GM10266 (cell line): ENCODE results near the gene TRAK1.

Source experiments
- DNase-seq: peaks from one replicate; pipeline ENCODE4 v3.0.0; 2012; ENCODE audit errors: extremely low spot score
- CTCF ChIP-seq: IDR thresholded peaks from 2 replicates; pipeline ENCODE4 v1.5.1; 2012; ENCODE audit warnings: mild to moderate bottlenecking, low read depth; ENCODE audit not compliant: control insufficient read depth, insufficient read depth; ENCODE audit errors: missing control alignments

Gene TRAK1

DNA sequence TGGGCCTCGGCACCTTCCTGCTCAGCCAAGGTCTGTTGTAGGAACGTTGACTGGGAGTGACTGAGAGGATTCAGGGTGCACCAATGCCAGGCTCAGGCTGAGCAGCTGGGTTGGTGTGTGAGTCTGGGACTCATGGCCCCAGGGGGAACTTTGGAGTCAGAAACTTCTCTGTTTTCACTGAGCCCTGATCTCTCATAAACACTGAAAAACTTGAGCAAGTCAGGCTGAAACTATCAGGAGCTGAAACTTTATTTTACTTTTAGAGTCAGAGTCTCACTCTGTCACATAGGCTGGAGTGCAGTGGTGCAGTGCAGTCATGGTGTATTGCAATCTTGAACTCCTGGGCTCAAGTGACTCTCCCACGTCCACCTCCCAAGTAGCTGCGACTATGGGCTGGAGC lies 3.0 kb downstream of the TRAK1 start:
- DNase-seq = peak; percentile 55
- TF ChIP-seq CTCF = no peak

- DNase-seq = no peak
- no peak for TF ChIP-seq CTCF
Observed at GRCh38 chr3:42094691-42095391, 3.7 kb downstream of the TRAK1 start.

DNA sequence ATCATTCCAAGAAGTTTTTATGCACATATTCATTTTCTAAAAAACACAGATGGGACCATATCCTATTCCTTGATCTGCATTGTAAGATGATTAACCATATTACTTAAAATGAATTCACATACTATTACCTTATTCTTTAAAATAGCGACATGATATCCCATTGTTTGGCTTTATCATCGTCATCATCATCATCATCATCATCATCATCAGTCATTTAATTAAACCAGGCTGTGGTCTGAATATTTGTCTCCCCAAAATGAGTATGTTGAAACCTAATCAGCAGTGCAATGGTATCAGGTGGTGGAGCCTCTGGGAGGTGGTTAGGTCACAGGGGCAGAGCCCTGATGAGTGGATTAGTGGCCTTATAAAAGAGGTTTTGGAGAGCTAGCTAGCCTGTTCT lies 4.4 kb downstream of the TRAK1 start:
- TF ChIP-seq CTCF = no peak
- no peak for DNase-seq

GRCh38 chr3:42096796-42097565 lies 5.8 kb downstream of the TRAK1 start:
- no peak for DNase-seq
- TF ChIP-seq CTCF = no peak

DNA sequence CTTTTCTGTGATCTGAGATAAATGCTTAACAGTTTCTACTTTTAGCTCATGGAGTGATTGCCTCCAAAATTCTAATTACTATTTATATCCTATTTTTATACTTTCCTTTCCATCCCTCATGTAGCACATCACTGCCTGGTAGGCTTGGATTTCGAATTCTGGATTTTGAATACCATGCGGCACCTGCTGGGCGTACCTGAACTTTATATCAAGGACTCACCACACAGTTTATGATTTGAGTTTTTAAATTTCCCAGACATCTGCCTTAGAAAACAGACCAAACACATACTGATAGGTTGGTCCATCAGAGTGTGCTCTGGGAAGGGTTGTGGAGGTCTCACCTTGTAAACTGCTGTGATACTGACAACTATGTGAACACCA lies 6.4 kb downstream of the TRAK1 start:
- TF ChIP-seq CTCF = no peak
- no peak for DNase-seq

GRCh38 chr3:42098171-42098570 lies 7.0 kb downstream of the TRAK1 start:
- TF ChIP-seq CTCF = no peak
- DNase-seq = no peak
